Sciatic nerve (tissue), 2 donors: ENCODE data around the gene RPUSD1. TPM values are rescaled to one million over a fixed set of nuclear protein-coding genes. Genes with fewer than 3 reads are reported as not detected.

Source experiments
- ATAC-seq: fragments of 200-7000 bp; cut with Tn5 transposase; one replicate; pipeline ENCODE4 v1.9.1; 2020; ENCODE audit warnings: mild to moderate bottlenecking, moderate library complexity
- DNase-seq: peaks from one replicate; pipeline ENCODE4 v3.0.0-alpha.2; 2020; ENCODE audit warnings: low spot score
- intact Hi-C: fragments of 100-400 bp; cut with DNase I; formaldehyde crosslinking; loops from one replicate; pipeline ENCODE4 v1.14.2; 2022
- microRNA-seq: library from miRNA; unstranded; fragments of <30 nt; microRNA quantifications from one replicate; pipeline ENCODE4 v1.2.0, GENCODE V29; 2020
- total RNA-seq: library from RNA; stranded (reverse); fragmentation: NEBNext Ultra II Directional; extraction: Animal tissue kit (Norgen Biotek cat#: 25700); gene quantifications from one replicate; pipeline ENCODE4 v1.2.1, GENCODE V29; 2021
- donor health status: DM: no; HTN: no; CAD: no.
- donor health status: DM: no; HTN: no; CAD: no.

Gene RPUSD1
- total RNA-seq, 1 donor from 2014 or later: 11.4 TPM

- intact Hi-C loops: no loop called here
- DNase-seq (no peak), ATAC-seq (no peak)
Observed at GRCh38 chr16:741986-742629, 46.1 kb downstream of the RPUSD1 start.

DNA sequence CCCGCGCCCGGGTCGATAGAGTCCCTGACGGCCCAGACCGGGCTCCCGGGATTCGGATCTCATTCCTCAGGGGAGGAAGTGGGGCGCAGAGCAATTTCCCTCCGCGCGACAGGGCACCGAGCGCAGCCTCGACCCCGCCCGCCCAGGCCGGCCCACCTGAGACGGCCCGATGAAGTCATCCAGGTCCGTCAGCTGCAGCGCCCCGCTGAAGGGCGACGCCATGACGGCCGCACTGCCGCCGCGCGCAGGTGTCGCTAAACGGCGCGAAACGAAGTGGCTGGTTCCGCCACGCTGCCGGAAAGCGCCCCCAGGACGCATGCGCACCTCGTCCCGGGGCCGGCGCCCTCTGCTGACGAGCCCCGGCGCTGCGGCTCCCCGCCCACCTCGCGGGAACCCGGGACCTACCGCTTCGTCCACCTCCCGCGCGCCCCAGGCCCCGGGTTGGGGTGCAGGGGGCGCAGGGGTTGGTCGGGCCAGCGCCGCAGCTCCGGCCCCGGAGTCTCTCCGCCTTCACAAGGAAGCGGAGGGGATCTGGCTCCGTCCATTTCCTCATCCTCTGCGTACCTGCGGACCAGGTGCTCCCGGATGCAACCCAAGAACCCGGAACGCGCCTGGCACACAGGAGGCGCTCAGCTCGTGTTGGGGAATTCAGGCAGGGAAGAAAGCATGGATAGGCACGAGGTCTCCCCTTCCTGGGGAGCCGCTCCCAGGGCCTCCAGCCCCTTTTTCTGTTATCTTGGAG is 47.2 kb downstream of the RPUSD1 start, which contains the start of gene CIAO3:
Gene CIAO3, minus strand, starts transcription at position 234 of the 742 bp plus-strand sequence. Its CDS starts 12 bp downstream, at position 222.
- ATAC-seq: peak; percentile 95
- DNase-seq: peak; percentile 94
- intact Hi-C loops: no loop called here

- intact Hi-C loops: no loop called here
Observed at GRCh38 chr16:740459-740763, 47.8 kb downstream of the RPUSD1 start.

GRCh38 chr16:739560-740458 is 48.4 kb downstream of the RPUSD1 start:
- intact Hi-C loops: no loop called here
- no peak for ATAC-seq
- DNase-seq: no peak

More at GRCh38 chr16:740459-740763, 47.8 kb downstream of the RPUSD1 start:
- ATAC-seq (peak; percentile 48), DNase-seq (no peak)

DNA sequence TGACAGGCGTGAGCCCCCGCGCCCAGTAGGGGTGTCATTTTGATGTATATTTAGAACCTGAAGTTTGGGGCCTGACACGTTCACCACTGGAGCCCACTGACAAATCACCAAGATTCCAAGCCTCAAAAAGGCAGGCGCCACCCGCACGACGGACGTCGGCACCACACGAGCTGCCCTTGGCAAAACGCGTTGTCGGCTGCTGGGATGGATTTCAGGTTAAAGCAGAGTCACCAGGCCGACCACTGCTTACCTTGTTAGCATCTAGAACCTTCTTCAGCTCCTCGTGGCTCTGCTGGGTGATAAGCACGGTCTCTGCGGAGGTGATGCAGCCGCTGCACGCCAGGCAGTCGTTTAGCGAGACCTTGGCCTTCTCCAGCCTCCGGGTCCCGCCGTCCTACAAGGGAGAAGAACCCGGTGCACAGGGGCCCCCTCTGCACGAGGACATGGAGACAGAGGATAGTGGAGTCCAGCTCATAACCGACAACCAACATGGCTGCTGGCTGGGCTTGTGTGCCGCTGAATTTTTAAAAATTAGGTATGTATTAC is 51.2 kb downstream of the RPUSD1 start:
- ATAC-seq: no peak
- DNase-seq: no peak
- intact Hi-C loops: no loop called here

GRCh38 chr16:735982-736453 is 52.2 kb downstream of the RPUSD1 start:
- no peak for ATAC-seq
- intact Hi-C loops: no loop called here
- DNase-seq: no peak

- intact Hi-C loops: no loop called here
- no peak for ATAC-seq
- DNase-seq: no peak
Observed at GRCh38 chr16:734981-735881, 53.0 kb downstream of the RPUSD1 start.

Small RNA genes within 50 kb of the gene (microRNA-seq; reads per million reads assigned to microRNA genes)
- not detected for gene MIR662

Other genes starting within 250 kb of the RPUSD1 start
- gene PRR35, start 228.0 kb downstream of the RPUSD1 start, total RNA-seq: not detected
- 1.2 TPM for gene NHLRC4, start 221.4 kb downstream of the RPUSD1 start, total RNA-seq
- gene PIGQ, start 218.4 kb downstream of the RPUSD1 start, total RNA-seq: 46.6 TPM
- 22.5 TPM for gene RAB40C, start 198.3 kb downstream of the RPUSD1 start, total RNA-seq
- 1.5 TPM for gene WFIKKN1, start 157.4 kb downstream of the RPUSD1 start, total RNA-seq
- 54.1 TPM for gene METTL26, start 152.1 kb downstream of the RPUSD1 start, total RNA-seq
- 15.5 TPM for gene MCRIP2, start 146.6 kb downstream of the RPUSD1 start, total RNA-seq
- gene WDR90, start 139.0 kb downstream of the RPUSD1 start, total RNA-seq: 33.3 TPM
- gene RHOT2, start 120.2 kb downstream of the RPUSD1 start, total RNA-seq: 95.9 TPM
- 1.6 TPM for gene RHBDL1, start 112.7 kb downstream of the RPUSD1 start, total RNA-seq
- 80.2 TPM for gene STUB1, start 108.0 kb downstream of the RPUSD1 start, total RNA-seq
- 36.1 TPM for gene JMJD8, start 104.0 kb downstream of the RPUSD1 start, total RNA-seq
- gene WDR24, start 98.0 kb downstream of the RPUSD1 start, total RNA-seq: 10.1 TPM
- 6.5 TPM for gene FBXL16, start 82.6 kb downstream of the RPUSD1 start, total RNA-seq
- gene METRN, start 73.3 kb downstream of the RPUSD1 start, total RNA-seq: 120 TPM
- gene ANTKMT, start 67.2 kb downstream of the RPUSD1 start, total RNA-seq: 26.3 TPM
- gene CCDC78, start 61.9 kb downstream of the RPUSD1 start, total RNA-seq: 2.1 TPM
- 6.5 TPM for gene HAGHL, start 61.3 kb downstream of the RPUSD1 start, total RNA-seq
- 26.9 TPM for gene CIAO3, start 47.4 kb downstream of the RPUSD1 start, total RNA-seq
- gene MSLN, start 27.6 kb downstream of the RPUSD1 start, total RNA-seq: 2.9 TPM
- gene CHTF18, start 239 bp upstream of the RPUSD1 start, total RNA-seq: 18.9 TPM
- not detected for gene GNG13, start 12.4 kb upstream of the RPUSD1 start, total RNA-seq
- gene LMF1, start 182.6 kb upstream of the RPUSD1 start, total RNA-seq: 31.3 TPM
- 57.7 TPM for gene SOX8, start 193.4 kb upstream of the RPUSD1 start, total RNA-seq